Kidney glomerular epithelial cell (primary cell): ENCODE results near the gene IVD.

ENCODE experiments used
- DNase-seq: peaks from one replicate; lab custom pipeline; 2025; lab: John Stamatoyannopoulos, UW

The IVD gene

GRCh38 chr15:40405501-40406381 lies at the start of gene IVD:
Gene IVD (plus strand): TSS chr15:40405795. CDS start chr15:40405828, 33 bp downstream.
- DNase-seq, result peak; percentile 89

DNA sequence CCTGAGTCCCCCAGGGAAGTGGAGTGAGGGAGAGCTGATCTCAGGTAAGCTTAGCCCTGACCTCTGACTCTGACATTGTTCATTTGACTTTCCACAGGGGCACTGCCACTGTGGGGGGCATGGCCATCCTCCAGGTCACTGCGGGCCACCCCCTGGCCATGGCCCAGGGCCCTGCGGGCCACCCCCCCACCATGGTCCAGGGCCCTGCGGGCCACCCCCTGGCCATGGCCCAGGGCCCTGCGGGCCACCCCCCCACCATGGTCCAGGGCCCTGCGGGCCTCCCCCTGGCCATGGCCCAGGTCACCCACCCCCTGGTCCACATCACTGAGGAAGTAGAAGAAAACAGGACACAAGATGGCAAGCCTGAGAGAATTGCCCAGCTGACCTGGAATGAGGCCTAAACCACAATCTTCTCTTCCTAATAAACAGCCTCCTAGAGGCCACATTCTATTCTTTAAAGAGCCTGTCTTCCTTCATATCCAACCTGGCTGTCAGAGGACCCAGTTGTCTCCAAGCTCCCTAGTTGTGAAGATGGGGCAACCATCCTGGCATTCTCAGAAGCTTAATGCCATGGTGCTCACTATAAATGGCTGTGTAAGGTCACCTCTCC lies 49.5 kb upstream of the IVD start:
- no peak for DNase-seq

DNA sequence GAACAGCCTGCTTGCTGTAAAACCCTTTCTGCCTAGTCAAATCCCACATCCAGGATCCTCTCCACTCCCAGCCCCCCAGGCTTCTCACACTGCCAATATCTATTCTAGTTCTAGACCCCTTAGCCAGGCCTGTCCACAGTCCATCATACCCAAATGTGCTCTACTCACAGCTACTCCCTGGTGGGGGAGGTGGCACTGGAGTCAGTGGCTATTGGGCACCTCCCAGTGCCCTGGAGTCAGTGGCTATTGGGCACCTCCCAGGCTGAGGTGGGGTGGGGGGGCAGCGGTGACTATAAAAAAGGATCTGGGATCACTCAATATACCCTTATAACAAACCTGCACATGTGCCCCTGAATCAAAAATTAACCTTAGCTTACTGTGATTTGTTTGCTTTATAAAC lies 48.3 kb upstream of the IVD start:
- no peak for DNase-seq

GRCh38 chr15:40357723-40358470 lies 47.7 kb upstream of the IVD start, which contains the start of gene DISP2:
Gene DISP2 (plus strand): TSS chr15:40358219. CDS start chr15:40358322, 103 bp downstream.
- DNase-seq, result peak; percentile 78

DNA sequence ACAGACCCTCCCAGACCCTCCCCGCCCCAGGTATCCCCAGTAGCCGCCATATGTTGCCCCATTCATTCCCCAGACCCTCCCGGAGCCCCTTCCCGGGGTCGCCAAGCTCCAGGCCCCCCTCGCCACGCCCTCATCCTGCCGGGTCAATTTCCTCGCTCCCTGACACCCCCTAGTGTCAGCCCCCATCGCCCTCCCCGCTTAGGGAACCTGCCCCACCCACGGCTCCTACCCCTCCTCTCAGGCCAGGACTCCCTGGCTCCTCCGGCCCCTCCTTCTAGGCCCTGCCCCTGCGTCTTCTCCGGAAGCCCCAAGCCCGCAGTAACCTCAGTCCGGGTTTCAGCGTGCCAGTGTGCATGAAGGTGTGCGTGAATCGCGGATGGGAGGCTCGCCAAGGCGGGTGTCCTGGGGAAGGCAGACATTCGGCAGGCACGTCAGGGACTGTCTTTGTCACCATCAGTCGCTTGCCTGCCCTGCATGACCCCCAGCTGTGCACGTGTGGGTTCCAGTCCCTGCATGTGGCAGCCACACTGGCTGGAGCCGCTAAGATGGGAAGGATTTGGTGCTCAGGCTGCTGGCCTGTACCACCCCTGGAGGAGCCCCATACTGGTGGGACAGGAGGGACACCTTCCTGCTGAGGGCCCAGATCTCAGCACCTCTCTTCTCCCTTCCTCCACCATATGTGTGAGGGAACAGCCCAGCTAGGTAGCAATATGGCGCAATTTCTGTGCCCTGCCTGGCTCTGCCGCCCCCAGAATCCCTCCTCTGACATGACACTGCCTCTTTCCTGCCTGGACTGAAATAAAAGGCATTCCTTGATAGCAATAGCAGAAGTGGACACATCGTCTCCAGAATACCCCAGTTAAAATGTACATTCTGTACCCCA lies 46.9 kb upstream of the IVD start:
- no peak for DNase-seq

- DNase-seq, result no peak
Measured at GRCh38 chr15:40360015-40360414, 45.6 kb upstream of the IVD start.

GRCh38 chr15:40361640-40362039 lies 44.0 kb upstream of the IVD start:
- no peak for DNase-seq

DNA sequence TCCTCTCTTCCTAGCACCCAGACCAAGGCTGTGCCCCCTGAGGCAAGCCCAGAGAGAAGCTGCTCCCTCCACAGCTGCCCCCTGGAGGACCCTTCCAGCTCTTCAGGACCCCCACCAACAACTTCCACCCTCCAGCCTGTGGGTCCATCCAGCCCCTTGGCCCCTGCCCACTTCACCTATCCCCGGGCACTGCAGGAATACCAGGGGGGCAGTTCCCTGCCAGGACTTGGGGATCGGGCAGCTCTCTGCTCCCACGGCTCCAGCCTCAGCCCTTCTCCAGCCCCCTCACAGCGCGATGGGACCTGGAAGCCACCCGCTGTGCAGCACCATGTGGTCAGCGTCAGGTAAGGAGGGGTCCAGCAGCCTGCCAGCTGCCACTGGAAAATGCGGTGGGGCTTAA lies 42.0 kb upstream of the IVD start:
- DNase-seq, result no peak

- DNase-seq, result no peak
Measured at GRCh38 chr15:40364251-40364650, 41.3 kb upstream of the IVD start.

GRCh38 chr15:40365016-40365415 lies 40.6 kb upstream of the IVD start:
- no peak for DNase-seq

GRCh38 chr15:40365624-40366456 lies 39.8 kb upstream of the IVD start:
- no peak for DNase-seq

GRCh38 chr15:40366457-40367370 lies 38.9 kb upstream of the IVD start:
- no peak for DNase-seq

- no peak for DNase-seq
Measured at GRCh38 chr15:40367371-40367685, 38.3 kb upstream of the IVD start.

GRCh38 chr15:40367686-40368611 lies 37.6 kb upstream of the IVD start:
- peak; percentile 79 for DNase-seq

GRCh38 chr15:40368719-40369473 lies 36.7 kb upstream of the IVD start:
- DNase-seq, result no peak

DNA sequence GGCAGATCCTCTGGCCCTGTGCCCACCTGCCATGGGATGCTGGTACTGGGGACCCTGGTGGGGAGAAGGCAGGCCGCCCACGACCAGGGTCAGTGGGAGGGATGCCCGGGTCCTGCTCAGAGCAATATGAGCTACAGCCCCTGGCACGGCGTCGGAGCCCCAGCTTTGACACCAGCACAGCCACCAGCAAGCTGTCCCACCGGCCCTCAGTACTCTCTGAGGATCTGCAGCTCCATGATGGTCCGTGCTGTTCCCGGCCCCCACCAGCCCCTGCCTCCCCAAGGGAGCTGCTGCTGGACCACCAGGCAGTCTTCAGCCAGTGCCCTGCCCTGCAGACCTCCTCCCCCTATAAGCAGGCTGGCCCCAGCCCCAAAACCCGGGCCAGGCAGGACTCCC lies 36.1 kb upstream of the IVD start:
- DNase-seq, result no peak

- DNase-seq, result no peak
Measured at GRCh38 chr15:40369971-40370370, 35.6 kb upstream of the IVD start.

GRCh38 chr15:40372981-40373380 lies 32.6 kb upstream of the IVD start:
- DNase-seq, result no peak
